H1 (cell line): Measurements from ENCODE around the gene RPL7A. TPM values are rescaled to one million over a fixed set of nuclear protein-coding genes. Genes with fewer than 3 reads are reported as not detected.

ENCODE experiments used
- BCL11A ChIP-seq, 2 experiments: IDR thresholded peaks; one replicate each; pipeline ENCODE4 v1.6.1; 2011; ENCODE audit warnings: low read depth in 2 of 2, low read length in 2 of 2, mild to moderate bottlenecking in 2 of 2
- EGR1 ChIP-seq: IDR thresholded peaks from 2 replicates; pipeline ENCODE4 v1.6.1; 2011; ENCODE audit warnings: low read depth, low read length, borderline replicate concordance
- GTF2F1 ChIP-seq: IDR thresholded peaks from 2 replicates; pipeline ENCODE4 v1.6.1; 2012; ENCODE audit warnings: low read depth, low read length, improper control_type of control experiment, borderline replicate concordance
- POLR2A ChIP-seq, 2 experiments: IDR thresholded peaks; 1 replicate in 1 of 2; 2 replicates in 1 of 2; pipeline ENCODE4 v1.6.1; 2011; ENCODE audit warnings: low read depth in 2 of 2, low read length in 2 of 2, mild to moderate bottlenecking in 2 of 2; ENCODE audit errors: control extremely low read depth in 1 of 2
- POU5F1 ChIP-seq: IDR thresholded peaks from 2 replicates; pipeline ENCODE4 v1.6.1; 2011; ENCODE audit warnings: low read depth, mild to moderate bottlenecking, low read length, moderate library complexity
- USF2 ChIP-seq: IDR thresholded peaks from 2 replicates; pipeline ENCODE4 v1.6.1; 2011; ENCODE audit warnings: low read length, improper control_type of control experiment
- polyA plus RNA-seq, 7 experiments: library from polyadenylated mRNA; depleted of rRNA in 3 of 7; stranded (reverse) in 5 of 7; unstranded in 2 of 7; fragments of >200 nt in 5 of 7; fragments of 200-250 nt in 2 of 7; gene quantifications; 1 replicate in 5 of 7; 2 replicates in 1 of 7; 4 replicates in 1 of 7; pipeline versions ENCODE4 v1.2.1 to v1.2.3, GENCODE V29; 2011 to 2013; ENCODE audit warnings: missing spikeins in 2 of 7, mixed read lengths in 2 of 7
- total RNA-seq: library from RNA; stranded (reverse); fragmentation: NEBNext Ultra II Directional; extraction: Animal tissue kit (Norgen Biotek cat#: 25700); gene quantifications from 2 replicates; pipeline ENCODE4 v1.2.1, GENCODE V29; 2021

Gene RPL7A
- total and polyA plus RNA-seq, 2 of the 8 experiments (the other 6 are each of a cell fraction or from before 2014, with no cell fraction given): 2,578 to 2,783 TPM

GRCh38 chr9:133397895-133398294, 49.9 kb downstream of the RPL7A start (continued):
- TF ChIP-seq BCL11A (IDR thresholded peaks at IDR 0.05; ENCODE audit: low read depth in 2 of 2, low read length in 2 of 2) (no peak), POLR2A (IDR thresholded peaks at IDR 0.05; ENCODE audit: control extremely low read depth in 1 of 2, low read depth in 2 of 2, low read length in 2 of 2) (no peak), EGR1 (no peak), USF2 (no peak), GTF2F1 (no peak), POU5F1 (no peak)
- TF ChIP-seq, all 59 proteins: peak for 0
